ENCODE measurements around the gene EBF3. TPM values are rescaled to one million over a fixed set of nuclear protein-coding genes. Genes with fewer than 3 reads are reported as not detected.

The EBF3 gene
- total RNA-seq, 1 experiment from 2014 or later, result 0.12 TPM

- TF ChIP-seq YY1 (IDR thresholded peaks at IDR 0.05; ENCODE audit: extremely low read depth, insufficient replicate concordance, low read depth, low read length), result no peak
Measured at GRCh38 chr10:129921801-129922597, 42.1 kb downstream of the EBF3 start (continued).

- Histone ChIP-seq H3K9me3 (ENCODE audit: control insufficient read depth in 1 of 2, insufficient read depth in 1 of 2, low read depth in 1 of 2, low read length in 2 of 2) (no peaks in the 10 kb centered on the region), H3K9ac (ENCODE audit: low read length) (no peak overlapping the region), H3K4me1 (ENCODE audit: control insufficient read depth in 1 of 2, insufficient read depth in 2 of 2, low read length in 2 of 2) (no peaks in the 10 kb centered on the region), H2AFZ (ENCODE audit: low read depth, low read length, poor library complexity, severe bottlenecking) (no peak overlapping the region), H3K79me2 (ENCODE audit: insufficient read depth, low read length) (no peaks in the 10 kb centered on the region), H3K4me3 (replicated peaks in 1 of 2; ENCODE audit: low read depth in 1 of 2, low read length in 2 of 2) (no peak overlapping the region), H3K9me2 (ENCODE audit: insufficient read depth) (no peaks in the 10 kb centered on the region), H3K27ac (ENCODE audit: low read depth, low read length) (no peak overlapping the region), H4K20me1 (ENCODE audit: insufficient read depth) (no peaks in the 10 kb centered on the region), H3K27me3 (ENCODE audit: insufficient read depth, low read length) (no peaks in the 10 kb centered on the region), H3K4me2 (ENCODE audit: low read length) (no peak overlapping the region), H3K36me3 (ENCODE audit: control insufficient read depth in 1 of 2, insufficient read depth in 2 of 2, low read length in 2 of 2) (no peaks in the 10 kb centered on the region)
- intact Hi-C loops (cut with micrococcal nuclease), result no loop called here
- DNase-seq (ENCODE audit: low read depth, low spot score), result no peak
- RAD21 ChIA-PET (ENCODE audit: low non-redundant PET in 1 of 2, low total read pairs in 2 of 2, uncharacterized antibody in 2 of 2, unreplicated experiment in 2 of 2), result no interaction called here
- POLR2A ChIA-PET, result no interaction called here
- CTCF ChIA-PET, result no interaction called here
- no TSS peak for BruUV-seq (replicated peaks)
- no peak for ATAC-seq
- TF ChIP-seq EGR1 (IDR thresholded peaks at IDR 0.05; ENCODE audit: low read depth), result no peak
- no peak for TF ChIP-seq ZNF274 (IDR thresholded peaks at IDR 0.05; ENCODE audit: low read depth, low read length)
- TF ChIP-seq CEBPB (IDR thresholded peaks at IDR 0.05; ENCODE audit: low read depth), result no peak
- no peak for TF ChIP-seq SRF (IDR thresholded peaks at IDR 0.05; ENCODE audit: low read depth)
- no peak for TF ChIP-seq CTCF (IDR thresholded peaks at IDR 0.05 in 2 of 3, conservative IDR thresholded peaks at IDR 0.05 in 1 of 3; ENCODE audit: borderline replicate concordance in 1 of 3, insufficient read depth in 1 of 3, low read depth in 2 of 3, low read length in 2 of 3)
- TF ChIP-seq JUND (IDR thresholded peaks at IDR 0.05), result no peak
- no peak for TF ChIP-seq POLR2AphosphoS5 (IDR thresholded peaks at IDR 0.05; ENCODE audit: low read depth, low read length)
- no peak for TF ChIP-seq FOSL1 (IDR thresholded peaks at IDR 0.05; ENCODE audit: low read depth)
- no peak for TF ChIP-seq RAD21 (IDR thresholded peaks at IDR 0.05; ENCODE audit: low read depth)
- TF ChIP-seq SP1 (IDR thresholded peaks at IDR 0.05; ENCODE audit: low read depth), result no peak
- TF ChIP-seq MAX (IDR thresholded peaks at IDR 0.05), result no peak
- TF ChIP-seq EZH2phosphoT487 (IDR thresholded peaks at IDR 0.05; ENCODE audit: borderline replicate concordance), result no peak
- no peak for TF ChIP-seq TCF7L2 (IDR thresholded peaks at IDR 0.05; ENCODE audit: borderline replicate concordance, extremely low read depth, insufficient read depth, insufficient read length)
- TF ChIP-seq CBX3 (IDR thresholded peaks at IDR 0.05; ENCODE audit: low read depth), result no peak
- TF ChIP-seq ZBTB33 (IDR thresholded peaks at IDR 0.05; ENCODE audit: extremely low read depth, insufficient replicate concordance, low read length), result no peak
- no peak for TF ChIP-seq YY1 (IDR thresholded peaks at IDR 0.05; ENCODE audit: extremely low read depth, insufficient replicate concordance, low read depth, low read length)
- TF ChIP-seq EZH2 (IDR thresholded peaks at IDR 0.05), result no peak
- TF ChIP-seq SIN3A (IDR thresholded peaks at IDR 0.05; ENCODE audit: low read depth), result no peak
- TF ChIP-seq ZFX (IDR thresholded peaks at IDR 0.05), result no peak
Measured at GRCh38 chr10:129921065-129921670, 42.9 kb downstream of the EBF3 start.

Data from HCT116 (cell line).